Measurements from ENCODE around the gene RALA. TPM values are rescaled to one million over a fixed set of nuclear protein-coding genes. Genes with fewer than 3 reads are reported as not detected.

The RALA gene
- total and polyA plus RNA-seq, 10 of the 15 experiments (the other 5 are each of a cell fraction or from before 2014, with no cell fraction given) = 7.5 to 53.3 (median 23.1) TPM

- Histone ChIP-seq H3K4me3 (peak overlapping the region; percentile 77), H3K27me3 (replicated peaks in 1 of 2; ENCODE audit: control insufficient read depth in 2 of 2, insufficient read depth in 2 of 2, low read length in 1 of 2) (no peaks in the 10 kb centered on the region), H3K4me2 (ENCODE audit: control insufficient read depth, insufficient read depth) (peak overlapping the region; percentile 93), H3K27ac (ENCODE audit: control insufficient read depth, insufficient read depth) (peak overlapping the region; percentile 80), H3K9me3 (replicated peaks; ENCODE audit: control insufficient read depth, insufficient read depth, low read length) (no peaks in the 10 kb centered on the region; the same call in 2 of the 3 replicates), H3K4me1 (ENCODE audit: control insufficient read depth, insufficient read depth, low read length) (peaks cover 10% of the 10 kb centered on the region), H4K20me1 (ENCODE audit: control insufficient read depth, insufficient read depth) (no peaks in the 10 kb centered on the region), H2AFZ (ENCODE audit: control insufficient read depth, low read depth, low read length) (peak overlapping the region; percentile 88), H3K79me2 (ENCODE audit: control insufficient read depth, insufficient read depth, low read length) (peaks cover 27% of the 10 kb centered on the region), H3K36me3 (ENCODE audit: control insufficient read depth in 2 of 2, insufficient read depth in 2 of 2, low read length in 1 of 2) (no peaks in the 10 kb centered on the region), H3K9ac (ENCODE audit: control insufficient read depth, insufficient read depth, low read length) (peak overlapping the region; percentile 87)
- intact Hi-C loops (cut with micrococcal nuclease; ENCODE audit: unreplicated experiment) (loop anchor here (1.0 to 2.0 kb wide), 3 partner anchors 48 to 215 kb away; partner anchors contain the start of gene RALA), in situ Hi-C loops (cut with MboI) (loop anchor here (25.0 kb wide), 1 partner anchor 1372 kb away; no protein-coding TSS in a partner anchor)
- SMC1A ChIA-PET (ENCODE audit: uncharacterized antibody, unreplicated experiment) = interaction anchor here (0.6 to 4.9 kb wide), 11 partner anchors 9 to 168 kb away, joined by 3 to 82 read pairs (median 5); partner anchors contain the start of genes RALA and YAE1
- POLR2A ChIA-PET = interaction anchor here (0.8 to 4.8 kb wide), 7 partner anchors 9 to 153 kb away, joined by 3 to 64 read pairs (median 4); partner anchors contain the start of gene RALA
- DNase-seq (ENCODE audit: low read depth, low spot score) (no peak), FAIRE-seq (no peak), ATAC-seq (peak; percentile 38)
- RAD21 ChIA-PET (ENCODE audit: unreplicated experiment) = interaction anchor here (0.7 to 20.6 kb wide), 9 partner anchors 8 to 154 kb away, joined by 3 to 410 read pairs (median 5); partner anchors contain the start of gene RALA
- BruUV-seq (replicated peaks) = TSS peak; percentile 85
- CTCF ChIA-PET = interaction anchor here (1.1 to 6.8 kb wide), 7 partner anchors 9 to 153 kb away, joined by 3 to 90 read pairs (median 8); no protein-coding TSS in a partner anchor
- WGBS (ENCODE audit: insufficient coverage, insufficient replicate concordance, low lambda C conversion rate, missing lambda C conversion rate) = 0% methylated on average over 8 of the region's 8 CpGs
- TF ChIP-seq MTA2 (IDR thresholded peaks at IDR 0.05; ENCODE audit: low read depth) (peak; percentile 60), SPI1 (IDR thresholded peaks at IDR 0.05; ENCODE audit: borderline replicate concordance, insufficient read depth, low read depth, low read length) (peak; percentile 87), FOS (IDR thresholded peaks at IDR 0.05; ENCODE audit: borderline replicate concordance, extremely low read depth, insufficient read length) (no peak), IKZF1 (conservative IDR thresholded peaks at IDR 0.05) (peak; percentile 57), CBX3 (IDR thresholded peaks at IDR 0.05; ENCODE audit: borderline replicate concordance, low read depth) (no peak), E2F8 (IDR thresholded peaks at IDR 0.05; ENCODE audit: low read depth, partially characterized antibody) (no peak), CHD1 (IDR thresholded peaks at IDR 0.05; ENCODE audit: low read depth, low read length) (no peak), DPF2 (IDR thresholded peaks at IDR 0.05) (peak; percentile 27; the same call in 1 of the 2 replicates), JUNB (IDR thresholded peaks at IDR 0.05) (peak; percentile 27), ZZZ3 (IDR thresholded peaks at IDR 0.05; ENCODE audit: control insufficient read depth, insufficient read length, low read depth) (no peak), PAX8 (IDR thresholded peaks at IDR 0.05) (no peak), TCF7 (IDR thresholded peaks at IDR 0.05; ENCODE audit: borderline replicate concordance) (no peak), IKZF2 (IDR thresholded peaks at IDR 0.05) (peak; percentile 53 to 58; a peak in 3 of 4 replicates), USF2 (IDR thresholded peaks at IDR 0.05; ENCODE audit: borderline replicate concordance, low read depth, low read length) (no peak), RELB (IDR thresholded peaks at IDR 0.05; ENCODE audit: low read depth) (no peak; the same call in 1 of the 2 replicates), BACH1 (IDR thresholded peaks at IDR 0.05; ENCODE audit: borderline replicate concordance) (peak; percentile 22; the same call in 1 of the 2 replicates), SMAD1 (IDR thresholded peaks at IDR 0.05; ENCODE audit: low read depth, partially characterized antibody) (no peak), CHD4 (IDR thresholded peaks at IDR 0.05) (no peak), TCF12 (IDR thresholded peaks at IDR 0.05; ENCODE audit: low read depth, low read length) (peak; percentile 57; the same call in 1 of the 2 replicates)
These were observed 110.7 kb downstream of the RALA start for GRCh38 chr7:39733881-39734632.
